Ovary (tissue), 3 donors: ENCODE measurements around the gene CAMK2D.

Experiments used
- POLR2A ChIP-seq: fragments of 450-650 bp; IDR thresholded peaks from one replicate; pipeline ENCODE4 v1.6.1; 2017; ENCODE audit warnings: antibody characterized with exemption, mild to moderate bottlenecking, moderate library complexity
- TF ChIP-seq, protein P1 (sequence below), 3 donors: fragments of 450-650 bp in 2 of 3; fragments of 200-600 bp in 1 of 3; IDR thresholded peaks; one replicate each; pipeline versions ENCODE4 v1.5.1 to v1.8.0; 2016 to 2022; ENCODE audit warnings: antibody characterized with exemption in 3 of 3, mild to moderate bottlenecking in 1 of 3
- donor health status: DM: no; HTN: no; CAD: no.

DNA sequence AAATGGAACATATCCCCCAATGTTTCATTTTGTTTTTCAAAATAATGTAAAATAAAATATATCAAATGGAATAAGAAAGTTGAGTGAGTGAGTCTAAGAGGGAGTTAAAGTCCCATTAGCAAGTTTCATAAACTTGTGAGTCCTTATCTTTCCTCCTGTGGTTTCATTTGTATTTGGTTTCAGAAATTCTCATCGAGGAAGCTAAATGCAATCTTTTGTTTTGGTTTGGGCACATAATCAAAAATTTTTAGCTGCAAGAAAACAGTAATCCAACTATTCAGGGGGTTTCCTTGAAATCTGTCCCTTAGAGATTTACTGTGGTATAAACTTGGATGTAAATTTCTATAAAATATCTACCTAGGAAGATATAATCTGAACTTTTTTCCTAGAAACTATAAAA lies 124.2 kb downstream of the CAMK2D start:
- TF ChIP-seq, protein P1, sequence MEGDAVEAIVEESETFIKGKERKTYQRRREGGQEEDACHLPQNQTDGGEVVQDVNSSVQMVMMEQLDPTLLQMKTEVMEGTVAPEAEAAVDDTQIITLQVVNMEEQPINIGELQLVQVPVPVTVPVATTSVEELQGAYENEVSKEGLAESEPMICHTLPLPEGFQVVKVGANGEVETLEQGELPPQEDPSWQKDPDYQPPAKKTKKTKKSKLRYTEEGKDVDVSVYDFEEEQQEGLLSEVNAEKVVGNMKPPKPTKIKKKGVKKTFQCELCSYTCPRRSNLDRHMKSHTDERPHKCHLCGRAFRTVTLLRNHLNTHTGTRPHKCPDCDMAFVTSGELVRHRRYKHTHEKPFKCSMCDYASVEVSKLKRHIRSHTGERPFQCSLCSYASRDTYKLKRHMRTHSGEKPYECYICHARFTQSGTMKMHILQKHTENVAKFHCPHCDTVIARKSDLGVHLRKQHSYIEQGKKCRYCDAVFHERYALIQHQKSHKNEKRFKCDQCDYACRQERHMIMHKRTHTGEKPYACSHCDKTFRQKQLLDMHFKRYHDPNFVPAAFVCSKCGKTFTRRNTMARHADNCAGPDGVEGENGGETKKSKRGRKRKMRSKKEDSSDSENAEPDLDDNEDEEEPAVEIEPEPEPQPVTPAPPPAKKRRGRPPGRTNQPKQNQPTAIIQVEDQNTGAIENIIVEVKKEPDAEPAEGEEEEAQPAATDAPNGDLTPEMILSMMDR (IDR thresholded peaks at IDR 0.05): no peak
- no peak for TF ChIP-seq POLR2A
